ENCODE data around the gene WFDC1. TPM values are rescaled to one million over a fixed set of nuclear protein-coding genes. Genes with fewer than 3 reads are reported as not detected.

Gene WFDC1
- total and polyA plus RNA-seq, 2 experiments from 2014 or later: 0.76 to 0.95 TPM

DNA sequence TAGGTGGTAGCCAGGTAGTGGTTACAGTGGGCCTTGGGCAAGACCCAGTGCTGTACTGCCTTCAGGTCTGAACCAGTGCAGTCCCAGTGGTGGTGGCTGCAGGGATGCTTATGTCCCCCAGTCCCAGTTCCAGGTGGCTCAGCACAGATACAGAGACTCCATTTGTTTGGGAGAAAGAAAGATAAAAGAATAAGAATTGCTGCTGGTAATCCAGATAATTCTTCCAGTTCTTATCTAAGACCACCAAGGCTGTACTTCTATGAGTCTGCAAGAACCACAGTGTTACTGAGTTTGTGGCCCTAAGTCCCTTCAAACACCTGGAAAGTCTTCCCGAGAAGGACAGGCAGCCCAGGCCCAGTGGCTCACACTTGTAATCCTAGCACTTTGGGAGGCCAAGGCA lies 39.8 kb downstream of the WFDC1 start:
- no peak overlapping the region for H3K4me3 Mint-ChIP-seq
- peaks cover 6% of the 10 kb centered on the region for H3K4me1 Mint-ChIP-seq

More for the DNA sequence above, 39.8 kb downstream of the WFDC1 start:
- Histone ChIP-seq H3K27ac (ENCODE audit: low read depth) (no peak overlapping the region), H3K4me3 (no peak overlapping the region), H3K36me3 (ENCODE audit: insufficient read depth) (no peaks in the 10 kb centered on the region), H3K27me3 (ENCODE audit: insufficient read depth) (no peaks in the 10 kb centered on the region), H3F3A (replicated peaks; ENCODE audit: low read depth) (no peaks in the 10 kb centered on the region), H4K20me1 (replicated peaks; ENCODE audit: insufficient read depth) (no peaks in the 10 kb centered on the region), H3K79me2 (replicated peaks; ENCODE audit: insufficient read depth) (no peaks in the 10 kb centered on the region), H2AFZ (no peak overlapping the region), H3K4me1 (ENCODE audit: insufficient read depth) (no peaks in the 10 kb centered on the region), H3K4me2 (no peak overlapping the region), H3K9me2 (ENCODE audit: insufficient read depth) (no peaks in the 10 kb centered on the region)
- Mint-ChIP-seq H3K36me3 (ENCODE audit: low read depth) (no peaks in the 10 kb centered on the region), H3K27me3 (ENCODE audit: insufficient read depth, low read depth, poor library complexity) (no peaks in the 10 kb centered on the region), H3K27ac (no peak overlapping the region), H3K9me3 (peaks cover 3% of the 10 kb centered on the region; the same call in 2 of the 3 replicates)
- DNase-seq (ENCODE audit: low spot score): no peak
- no peak for ATAC-seq
- TF ChIP-seq STAT1 (IDR thresholded peaks at IDR 0.05; ENCODE audit: unreplicated experiment) (no peak), POLR2AphosphoS5 (IDR thresholded peaks at IDR 0.05; ENCODE audit: low read depth) (no peak), JUNB (IDR thresholded peaks at IDR 0.05; ENCODE audit: unreplicated experiment) (no peak), EZH2 (IDR thresholded peaks at IDR 0.05; ENCODE audit: low read depth, unreplicated experiment) (no peak), ZNF331 (CRISPR knock-in tag; IDR thresholded peaks at IDR 0.05; ENCODE audit: low read depth) (no peak), EZH2phosphoT487 (IDR thresholded peaks at IDR 0.05; ENCODE audit: unreplicated experiment) (no peak), NANOG (IDR thresholded peaks at IDR 0.05; ENCODE audit: borderline replicate concordance) (no peak), ZNF114 (CRISPR knock-in tag; IDR thresholded peaks at IDR 0.05) (no peak), CREB1 (CRISPR knock-in tag; IDR thresholded peaks at IDR 0.05; ENCODE audit: low read depth) (no peak)
- TF ChIP-seq, protein P1, sequence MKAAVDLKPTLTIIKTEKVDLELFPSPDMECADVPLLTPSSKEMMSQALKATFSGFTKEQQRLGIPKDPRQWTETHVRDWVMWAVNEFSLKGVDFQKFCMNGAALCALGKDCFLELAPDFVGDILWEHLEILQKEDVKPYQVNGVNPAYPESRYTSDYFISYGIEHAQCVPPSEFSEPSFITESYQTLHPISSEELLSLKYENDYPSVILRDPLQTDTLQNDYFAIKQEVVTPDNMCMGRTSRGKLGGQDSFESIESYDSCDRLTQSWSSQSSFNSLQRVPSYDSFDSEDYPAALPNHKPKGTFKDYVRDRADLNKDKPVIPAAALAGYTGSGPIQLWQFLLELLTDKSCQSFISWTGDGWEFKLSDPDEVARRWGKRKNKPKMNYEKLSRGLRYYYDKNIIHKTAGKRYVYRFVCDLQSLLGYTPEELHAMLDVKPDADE (IDR thresholded peaks at IDR 0.05): no peak
- TF ChIP-seq, protein P2, sequence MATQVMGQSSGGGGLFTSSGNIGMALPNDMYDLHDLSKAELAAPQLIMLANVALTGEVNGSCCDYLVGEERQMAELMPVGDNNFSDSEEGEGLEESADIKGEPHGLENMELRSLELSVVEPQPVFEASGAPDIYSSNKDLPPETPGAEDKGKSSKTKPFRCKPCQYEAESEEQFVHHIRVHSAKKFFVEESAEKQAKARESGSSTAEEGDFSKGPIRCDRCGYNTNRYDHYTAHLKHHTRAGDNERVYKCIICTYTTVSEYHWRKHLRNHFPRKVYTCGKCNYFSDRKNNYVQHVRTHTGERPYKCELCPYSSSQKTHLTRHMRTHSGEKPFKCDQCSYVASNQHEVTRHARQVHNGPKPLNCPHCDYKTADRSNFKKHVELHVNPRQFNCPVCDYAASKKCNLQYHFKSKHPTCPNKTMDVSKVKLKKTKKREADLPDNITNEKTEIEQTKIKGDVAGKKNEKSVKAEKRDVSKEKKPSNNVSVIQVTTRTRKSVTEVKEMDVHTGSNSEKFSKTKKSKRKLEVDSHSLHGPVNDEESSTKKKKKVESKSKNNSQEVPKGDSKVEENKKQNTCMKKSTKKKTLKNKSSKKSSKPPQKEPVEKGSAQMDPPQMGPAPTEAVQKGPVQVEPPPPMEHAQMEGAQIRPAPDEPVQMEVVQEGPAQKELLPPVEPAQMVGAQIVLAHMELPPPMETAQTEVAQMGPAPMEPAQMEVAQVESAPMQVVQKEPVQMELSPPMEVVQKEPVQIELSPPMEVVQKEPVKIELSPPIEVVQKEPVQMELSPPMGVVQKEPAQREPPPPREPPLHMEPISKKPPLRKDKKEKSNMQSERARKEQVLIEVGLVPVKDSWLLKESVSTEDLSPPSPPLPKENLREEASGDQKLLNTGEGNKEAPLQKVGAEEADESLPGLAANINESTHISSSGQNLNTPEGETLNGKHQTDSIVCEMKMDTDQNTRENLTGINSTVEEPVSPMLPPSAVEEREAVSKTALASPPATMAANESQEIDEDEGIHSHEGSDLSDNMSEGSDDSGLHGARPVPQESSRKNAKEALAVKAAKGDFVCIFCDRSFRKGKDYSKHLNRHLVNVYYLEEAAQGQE (IDR thresholded peaks at IDR 0.05; ENCODE audit: unreplicated experiment): no peak
- TF ChIP-seq, protein P3, sequence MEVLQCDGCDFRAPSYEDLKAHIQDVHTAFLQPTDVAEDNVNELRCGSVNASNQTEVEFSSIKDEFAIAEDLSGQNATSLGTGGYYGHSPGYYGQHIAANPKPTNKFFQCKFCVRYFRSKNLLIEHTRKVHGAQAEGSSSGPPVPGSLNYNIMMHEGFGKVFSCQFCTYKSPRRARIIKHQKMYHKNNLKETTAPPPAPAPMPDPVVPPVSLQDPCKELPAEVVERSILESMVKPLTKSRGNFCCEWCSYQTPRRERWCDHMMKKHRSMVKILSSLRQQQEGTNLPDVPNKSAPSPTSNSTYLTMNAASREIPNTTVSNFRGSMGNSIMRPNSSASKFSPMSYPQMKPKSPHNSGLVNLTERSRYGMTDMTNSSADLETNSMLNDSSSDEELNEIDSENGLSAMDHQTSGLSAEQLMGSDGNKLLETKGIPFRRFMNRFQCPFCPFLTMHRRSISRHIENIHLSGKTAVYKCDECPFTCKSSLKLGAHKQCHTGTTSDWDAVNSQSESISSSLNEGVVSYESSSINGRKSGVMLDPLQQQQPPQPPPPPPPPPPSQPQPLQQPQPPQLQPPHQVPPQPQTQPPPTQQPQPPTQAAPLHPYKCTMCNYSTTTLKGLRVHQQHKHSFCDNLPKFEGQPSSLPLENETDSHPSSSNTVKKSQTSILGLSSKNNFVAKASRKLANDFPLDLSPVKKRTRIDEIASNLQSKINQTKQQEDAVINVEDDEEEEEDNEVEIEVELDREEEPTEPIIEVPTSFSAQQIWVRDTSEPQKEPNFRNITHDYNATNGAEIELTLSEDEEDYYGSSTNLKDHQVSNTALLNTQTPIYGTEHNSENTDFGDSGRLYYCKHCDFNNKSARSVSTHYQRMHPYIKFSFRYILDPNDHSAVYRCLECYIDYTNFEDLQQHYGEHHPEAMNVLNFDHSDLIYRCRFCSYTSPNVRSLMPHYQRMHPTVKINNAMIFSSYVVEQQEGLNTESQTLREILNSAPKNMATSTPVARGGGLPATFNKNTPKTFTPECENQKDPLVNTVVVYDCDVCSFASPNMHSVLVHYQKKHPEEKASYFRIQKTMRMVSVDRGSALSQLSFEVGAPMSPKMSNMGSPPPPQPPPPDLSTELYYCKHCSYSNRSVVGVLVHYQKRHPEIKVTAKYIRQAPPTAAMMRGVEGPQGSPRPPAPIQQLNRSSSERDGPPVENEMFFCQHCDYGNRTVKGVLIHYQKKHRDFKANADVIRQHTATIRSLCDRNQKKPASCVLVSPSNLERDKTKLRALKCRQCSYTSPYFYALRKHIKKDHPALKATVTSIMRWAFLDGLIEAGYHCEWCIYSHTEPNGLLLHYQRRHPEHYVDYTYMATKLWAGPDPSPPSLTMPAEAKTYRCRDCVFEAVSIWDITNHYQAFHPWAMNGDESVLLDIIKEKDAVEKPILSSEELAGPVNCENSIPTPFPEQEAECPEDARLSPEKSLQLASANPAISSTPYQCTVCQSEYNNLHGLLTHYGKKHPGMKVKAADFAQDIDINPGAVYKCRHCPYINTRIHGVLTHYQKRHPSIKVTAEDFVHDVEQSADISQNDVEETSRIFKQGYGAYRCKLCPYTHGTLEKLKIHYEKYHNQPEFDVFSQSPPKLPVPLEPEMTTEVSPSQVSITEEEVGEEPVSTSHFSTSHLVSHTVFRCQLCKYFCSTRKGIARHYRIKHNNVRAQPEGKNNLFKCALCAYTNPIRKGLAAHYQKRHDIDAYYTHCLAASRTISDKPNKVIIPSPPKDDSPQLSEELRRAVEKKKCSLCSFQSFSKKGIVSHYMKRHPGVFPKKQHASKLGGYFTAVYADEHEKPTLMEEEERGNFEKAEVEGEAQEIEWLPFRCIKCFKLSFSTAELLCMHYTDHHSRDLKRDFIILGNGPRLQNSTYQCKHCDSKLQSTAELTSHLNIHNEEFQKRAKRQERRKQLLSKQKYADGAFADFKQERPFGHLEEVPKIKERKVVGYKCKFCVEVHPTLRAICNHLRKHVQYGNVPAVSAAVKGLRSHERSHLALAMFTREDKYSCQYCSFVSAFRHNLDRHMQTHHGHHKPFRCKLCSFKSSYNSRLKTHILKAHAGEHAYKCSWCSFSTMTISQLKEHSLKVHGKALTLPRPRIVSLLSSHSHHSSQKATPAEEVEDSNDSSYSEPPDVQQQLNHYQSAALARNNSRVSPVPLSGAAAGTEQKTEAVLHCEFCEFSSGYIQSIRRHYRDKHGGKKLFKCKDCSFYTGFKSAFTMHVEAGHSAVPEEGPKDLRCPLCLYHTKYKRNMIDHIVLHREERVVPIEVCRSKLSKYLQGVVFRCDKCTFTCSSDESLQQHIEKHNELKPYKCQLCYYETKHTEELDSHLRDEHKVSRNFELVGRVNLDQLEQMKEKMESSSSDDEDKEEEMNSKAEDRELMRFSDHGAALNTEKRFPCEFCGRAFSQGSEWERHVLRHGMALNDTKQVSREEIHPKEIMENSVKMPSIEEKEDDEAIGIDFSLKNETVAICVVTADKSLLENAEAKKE (CRISPR knock-in tag; IDR thresholded peaks at IDR 0.05): no peak
- TF ChIP-seq, protein P4, sequence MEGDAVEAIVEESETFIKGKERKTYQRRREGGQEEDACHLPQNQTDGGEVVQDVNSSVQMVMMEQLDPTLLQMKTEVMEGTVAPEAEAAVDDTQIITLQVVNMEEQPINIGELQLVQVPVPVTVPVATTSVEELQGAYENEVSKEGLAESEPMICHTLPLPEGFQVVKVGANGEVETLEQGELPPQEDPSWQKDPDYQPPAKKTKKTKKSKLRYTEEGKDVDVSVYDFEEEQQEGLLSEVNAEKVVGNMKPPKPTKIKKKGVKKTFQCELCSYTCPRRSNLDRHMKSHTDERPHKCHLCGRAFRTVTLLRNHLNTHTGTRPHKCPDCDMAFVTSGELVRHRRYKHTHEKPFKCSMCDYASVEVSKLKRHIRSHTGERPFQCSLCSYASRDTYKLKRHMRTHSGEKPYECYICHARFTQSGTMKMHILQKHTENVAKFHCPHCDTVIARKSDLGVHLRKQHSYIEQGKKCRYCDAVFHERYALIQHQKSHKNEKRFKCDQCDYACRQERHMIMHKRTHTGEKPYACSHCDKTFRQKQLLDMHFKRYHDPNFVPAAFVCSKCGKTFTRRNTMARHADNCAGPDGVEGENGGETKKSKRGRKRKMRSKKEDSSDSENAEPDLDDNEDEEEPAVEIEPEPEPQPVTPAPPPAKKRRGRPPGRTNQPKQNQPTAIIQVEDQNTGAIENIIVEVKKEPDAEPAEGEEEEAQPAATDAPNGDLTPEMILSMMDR (conservative IDR thresholded peaks at IDR 0.05; ENCODE audit: low read depth in 2 of 2): no peak
